Panc1 (cell line): ENCODE data around the gene RGS9. TPM values are rescaled to one million over a fixed set of nuclear protein-coding genes. Genes with fewer than 3 reads are reported as not detected.
"Not testable (repeated sequence)": the region's sequence is repeated elsewhere in the genome, so short reads cannot be mapped to it uniquely, and the experiment has no call there.

Experiments used
- ATAC-seq: fragments of 200-7000 bp; cut with Tn5 transposase; 2 replicates; pipeline ENCODE4 v1.9.1; 2020; ENCODE audit warnings: mild to moderate bottlenecking, moderate library complexity
- BruUV-seq: library from RNA; stranded (reverse); fragments of 400-500 nt; replicated peaks from 2 replicates; lab custom pipeline; 2021; lab: Mats Ljungman, UMichigan
- CTCF ChIA-PET: fragments of 300-600 bp; sonication (Branson Sonifier 250); formaldehyde crosslinking; loops from one replicate; lab custom pipeline; 2022; ENCODE audit warnings: antibody characterized with exemption; lab: Charles Lee
- POLR2A ChIA-PET: fragments of 300-600 bp; sonication (Branson Sonifier 250); formaldehyde crosslinking; loops from one replicate; lab custom pipeline; 2022; ENCODE audit warnings: antibody characterized with exemption; lab: Charles Lee
- DNase-seq: peaks from one replicate; pipeline ENCODE4 v3.0.0-alpha.2; 2010; ENCODE audit warnings: low read depth, low spot score
- H3K27ac ChIP-seq: 2 replicates; pipeline ENCODE4 v1.5.1; 2011; ENCODE audit warnings: mild to moderate bottlenecking, low read length, inconsistent platforms
- H3K27me3 ChIP-seq: fragments of 200-500 bp; sonication (Bioruptor generic); 2 replicates; pipeline ENCODE4 v1.6.0; 2014; ENCODE audit warnings: low read length, inconsistent platforms; ENCODE audit not compliant: control insufficient read depth, insufficient read depth
- H3K36me3 ChIP-seq: fragments of 200-500 bp; sonication (Bioruptor generic); 2 replicates; pipeline ENCODE4 v1.5.1; 2014; ENCODE audit warnings: inconsistent platforms, mild to moderate bottlenecking, low read length, moderate library complexity; ENCODE audit not compliant: control insufficient read depth, insufficient read depth
- H3K4me1 ChIP-seq: 2 replicates; pipeline ENCODE4 v1.5.1; 2011; ENCODE audit warnings: inconsistent platforms, mild to moderate bottlenecking, low read length, moderate library complexity; ENCODE audit not compliant: control insufficient read depth, insufficient read depth
- H3K4me3 ChIP-seq, 2 experiments: 2 replicates each; pipeline ENCODE4 v1.5.1; 2011 to 2012; ENCODE audit warnings: low read depth in 2 of 2, low read length in 2 of 2, mild to moderate bottlenecking in 2 of 2, inconsistent platforms in 1 of 2, moderate library complexity in 1 of 2
- H3K9me3 ChIP-seq: fragments of 200-500 bp; sonication (Bioruptor generic); 2 replicates; pipeline ENCODE4 v1.5.1; 2014; ENCODE audit warnings: low read depth, mild to moderate bottlenecking, inconsistent platforms, low read length, moderate library complexity; ENCODE audit not compliant: control insufficient read depth, insufficient read depth
- CTCF ChIP-seq: fragments of 450-650 bp; IDR thresholded peaks from 2 replicates; pipeline ENCODE4 v1.5.1; 2017; ENCODE audit warnings: mild to moderate bottlenecking
- POLR2AphosphoS5 ChIP-seq: IDR thresholded peaks from 2 replicates; pipeline ENCODE4 v1.6.1; 2012; ENCODE audit warnings: mild to moderate bottlenecking, low read depth, low read length, moderate library complexity
- REST ChIP-seq, 2 experiments: IDR thresholded peaks; 2 replicates each; pipeline ENCODE4 v1.6.1; 2011 to 2012; ENCODE audit warnings: low read depth in 2 of 2, control low read depth in 1 of 2, low read length in 1 of 2, mild to moderate bottlenecking in 1 of 2, moderate library complexity in 1 of 2; ENCODE audit not compliant: insufficient read depth in 1 of 2
- SIN3A ChIP-seq: IDR thresholded peaks from 2 replicates; pipeline ENCODE4 v1.6.1; 2012; ENCODE audit warnings: low read depth, mild to moderate bottlenecking, low read length, moderate library complexity, borderline replicate concordance; ENCODE audit not compliant: insufficient read depth
- TCF7L2 ChIP-seq: IDR thresholded peaks from 2 replicates; pipeline ENCODE4 v1.6.1; 2011; ENCODE audit warnings: mild to moderate bottlenecking, low read depth, low read length, inconsistent platforms
- in situ Hi-C: cut with HindIII; loops from 2 replicates; pipeline ENCODE4 v1.10.0; 2016; ENCODE audit warnings: low sequenced_read_pairs, low pct_unique_long_range_greater_than_20kb
- intact Hi-C: fragments of 100-400 bp; cut with micrococcal nuclease; formaldehyde crosslinking; loops from one replicate; pipeline ENCODE4 v1.10.0; 2022; ENCODE audit not compliant: unreplicated experiment
- total RNA-seq: library from RNA; stranded (reverse); gene quantifications from one replicate; pipeline ENCODE4 v1.2.1, GENCODE V29; 2021; ENCODE audit not compliant: unreplicated experiment

Gene RGS9
- total RNA-seq, 1 experiment from 2014 or later = 3.3 TPM

- H3K27ac ChIP-seq = no peak overlapping the region
Observed at GRCh38 chr17:65092262-65092661, 44.9 kb upstream of the RGS9 start.

GRCh38 chr17:65092721-65093356 is 44.3 kb upstream of the RGS9 start:
- DNase-seq, H3K36me3 ChIP-seq, H3K4me1 ChIP-seq, H3K27me3 ChIP-seq, in situ Hi-C loops, CTCF ChIA-PET, intact Hi-C loops, BruUV-seq, POLR2A ChIA-PET, ATAC-seq, H3K9me3 ChIP-seq, H3K27ac ChIP-seq, H3K4me3 ChIP-seq: not testable (repeated sequence)

More at GRCh38 chr17:65092262-65092661, 44.9 kb upstream of the RGS9 start:
- ChIA-PET POLR2A (no interaction called here), CTCF (interaction anchor here (0.6 kb wide), 1 partner anchor 11 kb away, joined by 3 read pairs; no protein-coding TSS in a partner anchor)
- TF ChIP-seq REST (IDR thresholded peaks at IDR 0.05; ENCODE audit: insufficient read depth in 1 of 2, low read depth in 2 of 2, low read length in 1 of 2) (no peak), TCF7L2 (no peak), POLR2AphosphoS5 (no peak), CTCF (no peak), SIN3A (no peak)
- no peaks in the 10 kb centered on the region for H3K9me3 ChIP-seq
- in situ Hi-C loops (no loop called here), intact Hi-C loops (no loop called here)
- no TSS peak for BruUV-seq
- no peak overlapping the region for H3K4me3 ChIP-seq
- no peaks in the 10 kb centered on the region for H3K27me3 ChIP-seq
- DNase-seq (no peak), ATAC-seq (no peak)
- H3K36me3 ChIP-seq = no peaks in the 10 kb centered on the region
- no peaks in the 10 kb centered on the region for H3K4me1 ChIP-seq

- Histone ChIP-seq H3K27ac (no peak overlapping the region), H3K4me1 (no peaks in the 10 kb centered on the region), H3K27me3 (no peaks in the 10 kb centered on the region), H3K36me3 (no peaks in the 10 kb centered on the region), H3K9me3 (no peaks in the 10 kb centered on the region), H3K4me3 (no peak overlapping the region)
- DNase-seq (no peak), ATAC-seq (no peak)
- ChIA-PET POLR2A (no interaction called here), CTCF (interaction anchor here (1.3 kb wide), 1 partner anchor 12 kb away, joined by 3 read pairs; no protein-coding TSS in a partner anchor)
- peak; percentile 23 for TF ChIP-seq CTCF
- TF ChIP-seq POLR2AphosphoS5 = no peak
- TF ChIP-seq TCF7L2 = no peak
- no peak for TF ChIP-seq REST (IDR thresholded peaks at IDR 0.05; ENCODE audit: insufficient read depth in 1 of 2, low read depth in 2 of 2, low read length in 1 of 2)
- BruUV-seq = no TSS peak
- intact Hi-C loops = no loop called here
- in situ Hi-C loops = no loop called here
Observed at GRCh38 chr17:65093930-65094329, 43.2 kb upstream of the RGS9 start.
